ENCODE results near the gene YJU2.

DNA sequence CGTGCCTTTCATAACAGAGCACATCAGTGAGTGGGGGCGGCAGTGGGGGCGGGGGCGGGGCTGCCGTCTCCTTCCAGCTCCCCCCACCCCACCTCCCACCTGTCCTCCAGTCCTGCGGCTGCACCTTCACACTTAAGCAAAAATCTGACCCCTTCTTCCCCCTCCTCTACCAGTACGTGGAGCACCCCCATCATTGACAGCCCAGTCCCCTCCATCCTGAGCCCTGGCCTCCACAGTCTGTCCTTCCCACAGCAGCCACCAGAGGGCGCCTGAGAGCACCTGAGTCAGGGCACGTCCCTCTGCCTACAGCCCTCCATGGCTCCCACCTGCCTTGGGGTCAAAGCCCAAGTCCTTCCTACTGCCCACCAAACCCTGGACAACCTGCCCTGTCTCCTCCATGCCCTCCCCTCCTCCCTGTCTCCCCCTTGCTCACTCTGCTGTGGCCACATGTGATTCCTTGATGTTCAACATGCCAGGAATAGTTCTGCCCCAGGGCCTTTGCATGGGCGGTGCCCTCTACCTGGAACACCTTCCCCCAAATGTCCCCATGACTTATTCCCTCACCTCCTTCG, 13.5 kb upstream of the YJU2 start:
- TF ChIP-seq, protein P1, sequence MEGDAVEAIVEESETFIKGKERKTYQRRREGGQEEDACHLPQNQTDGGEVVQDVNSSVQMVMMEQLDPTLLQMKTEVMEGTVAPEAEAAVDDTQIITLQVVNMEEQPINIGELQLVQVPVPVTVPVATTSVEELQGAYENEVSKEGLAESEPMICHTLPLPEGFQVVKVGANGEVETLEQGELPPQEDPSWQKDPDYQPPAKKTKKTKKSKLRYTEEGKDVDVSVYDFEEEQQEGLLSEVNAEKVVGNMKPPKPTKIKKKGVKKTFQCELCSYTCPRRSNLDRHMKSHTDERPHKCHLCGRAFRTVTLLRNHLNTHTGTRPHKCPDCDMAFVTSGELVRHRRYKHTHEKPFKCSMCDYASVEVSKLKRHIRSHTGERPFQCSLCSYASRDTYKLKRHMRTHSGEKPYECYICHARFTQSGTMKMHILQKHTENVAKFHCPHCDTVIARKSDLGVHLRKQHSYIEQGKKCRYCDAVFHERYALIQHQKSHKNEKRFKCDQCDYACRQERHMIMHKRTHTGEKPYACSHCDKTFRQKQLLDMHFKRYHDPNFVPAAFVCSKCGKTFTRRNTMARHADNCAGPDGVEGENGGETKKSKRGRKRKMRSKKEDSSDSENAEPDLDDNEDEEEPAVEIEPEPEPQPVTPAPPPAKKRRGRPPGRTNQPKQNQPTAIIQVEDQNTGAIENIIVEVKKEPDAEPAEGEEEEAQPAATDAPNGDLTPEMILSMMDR (IDR thresholded peaks at IDR 0.05) = peak; percentile 21 to 55 (median 39)
- no peak for TF ChIP-seq POLR2A (IDR thresholded peaks at IDR 0.05)
